ENCODE measurements around the gene TRPV3.
"Not testable (repeated sequence)": the region's sequence is repeated elsewhere in the genome, so short reads cannot be mapped to it uniquely, and the experiment has no call there.

The TRPV3 gene

DNA sequence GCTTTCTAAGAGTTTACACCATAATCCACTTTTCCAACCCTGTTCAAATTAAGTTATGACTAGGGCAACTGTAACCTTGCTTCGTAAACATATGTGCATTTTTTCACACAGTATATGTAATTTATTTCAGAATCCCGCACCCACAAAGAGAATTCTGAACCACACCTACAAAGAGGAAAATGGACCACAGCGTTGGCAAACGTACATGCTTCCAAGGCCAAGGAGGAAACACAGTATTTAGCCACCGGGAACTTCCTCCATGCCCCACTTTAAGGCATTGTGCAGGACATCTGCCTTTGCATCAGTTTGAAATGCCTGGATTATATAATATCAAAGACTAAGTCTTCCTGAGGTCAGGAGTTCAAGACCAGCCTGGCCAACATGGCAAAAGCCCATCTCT lies 88.1 kb downstream of the TRPV3 start:
- DNase-seq: no peak

DNA sequence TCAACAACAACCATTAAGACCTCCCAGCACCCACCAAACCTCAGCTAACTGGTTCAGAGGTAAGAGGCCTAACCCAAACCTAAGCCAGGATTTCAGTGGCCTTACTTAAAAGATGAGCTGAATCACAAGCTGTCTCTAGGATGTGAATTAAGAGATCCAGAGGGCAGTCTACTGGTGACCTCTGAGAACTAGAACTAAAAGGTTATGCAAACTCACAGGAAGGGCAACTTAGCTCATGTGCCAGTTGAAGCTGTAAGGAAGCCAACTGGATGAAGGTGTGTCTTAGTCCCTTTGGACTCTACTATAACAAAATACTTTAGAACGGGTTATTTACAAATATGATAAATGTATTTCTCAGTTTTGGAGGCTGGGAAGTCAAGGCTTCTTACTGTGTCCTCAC lies 91.3 kb downstream of the TRPV3 start:
- DNase-seq: not testable (repeated sequence)
